HepG2 (cell line): Measurements from ENCODE around the gene FUT1. TPM values are rescaled to one million over a fixed set of nuclear protein-coding genes. Genes with fewer than 3 reads are reported as not detected.

Experiments used
- ARID3A ChIP-seq: IDR thresholded peaks from 2 replicates; pipeline ENCODE4 v1.6.1; 2012; ENCODE audit warnings: low read depth, low read length, improper control_type of control experiment
- ATF2 ChIP-seq: sonication (generic); formaldehyde crosslinking; IDR thresholded peaks from 2 replicates; pipeline ENCODE4 v1.4.0; 2020; ENCODE audit warnings: missing genetic modification reagents
- EZH2 ChIP-seq: conservative IDR thresholded peaks from 2 replicates; pipeline ENCODE4 v1.6.1; 2012; ENCODE audit warnings: mild to moderate bottlenecking, low read depth, low read length, moderate library complexity
- HES4 ChIP-seq: sonication (generic); formaldehyde crosslinking; IDR thresholded peaks from 2 replicates; pipeline ENCODE4 v1.9.0; 2021; ENCODE audit warnings: mild to moderate bottlenecking, missing genetic modification reagents, borderline replicate concordance
- IKZF4 ChIP-seq: sonication (generic); formaldehyde crosslinking; IDR thresholded peaks from 2 replicates; pipeline ENCODE4 v1.5.1; 2020; ENCODE audit warnings: borderline replicate concordance, mild to moderate bottlenecking, low read depth, missing genetic modification reagents; ENCODE audit errors: not compliant biosample characterization
- ISX ChIP-seq: sonication (generic); formaldehyde crosslinking; conservative IDR thresholded peaks from 2 replicates; pipeline ENCODE4 v1.5.0; 2020; ENCODE audit warnings: missing genetic modification reagents
- KLF16 ChIP-seq, 2 experiments: sonication (generic) in 1 of 2; formaldehyde crosslinking in 1 of 2; IDR thresholded peaks; 2 replicates each; pipeline versions ENCODE4 v1.6.1 to v1.8.0; 2016 to 2023; ENCODE audit warnings: missing genetic modification reagents in 2 of 2, missing compliant biosample characterization in 1 of 2
- MXD1 ChIP-seq: sonication (generic); formaldehyde crosslinking; IDR thresholded peaks from 2 replicates; pipeline ENCODE4 v1.4.0; 2020; ENCODE audit warnings: mild to moderate bottlenecking, missing genetic modification reagents
- NR0B2 ChIP-seq: sonication (generic); formaldehyde crosslinking; IDR thresholded peaks from 2 replicates; pipeline ENCODE4 v1.4.0; 2020; ENCODE audit warnings: mild to moderate bottlenecking, missing genetic modification reagents
- NR2C2 ChIP-seq: sonication (generic); formaldehyde crosslinking; IDR thresholded peaks from 2 replicates; pipeline ENCODE4 v1.4.0; 2020; ENCODE audit warnings: missing genetic modification reagents, mild to moderate bottlenecking, moderate library complexity, borderline replicate concordance
- PHB2 ChIP-seq: fragments of 450-650 bp; IDR thresholded peaks from 2 replicates; pipeline ENCODE4 v1.6.1; 2018; ENCODE audit not compliant: partially characterized antibody
- RAD51 ChIP-seq: fragments of 450-650 bp; IDR thresholded peaks from 2 replicates; pipeline ENCODE4 v1.6.1; 2016; ENCODE audit warnings: borderline replicate concordance
- RFX5 ChIP-seq: IDR thresholded peaks from 2 replicates; pipeline ENCODE4 v1.6.1; 2011; ENCODE audit warnings: low read depth, low read length, improper control_type of control experiment
- SIX1 ChIP-seq: sonication (generic); formaldehyde crosslinking; IDR thresholded peaks from 2 replicates; pipeline ENCODE4 v1.4.0; 2020; ENCODE audit warnings: missing genetic modification reagents, borderline replicate concordance
- ZBTB33 ChIP-seq: sonication (generic); formaldehyde crosslinking; IDR thresholded peaks from 2 replicates; pipeline ENCODE4 v1.4.0; 2020; ENCODE audit warnings: missing genetic modification reagents
- ZNF326 ChIP-seq: sonication (generic); formaldehyde crosslinking; IDR thresholded peaks from 2 replicates; pipeline ENCODE4 v1.4.0; 2020; ENCODE audit warnings: missing genetic modification reagents, borderline replicate concordance
- ZNF580 ChIP-seq: IDR thresholded peaks from 2 replicates; pipeline ENCODE4 v1.6.1; 2016; ENCODE audit warnings: low read depth, borderline replicate concordance
- ZNF616 ChIP-seq: sonication (generic); formaldehyde crosslinking; IDR thresholded peaks from 2 replicates; pipeline ENCODE4 v1.5.0; 2020; ENCODE audit warnings: low read depth, mild to moderate bottlenecking, missing genetic modification reagents
- ZNF674 ChIP-seq: sonication (generic); formaldehyde crosslinking; IDR thresholded peaks from 2 replicates; pipeline ENCODE4 v1.5.0; 2020; ENCODE audit warnings: low read depth, mild to moderate bottlenecking, missing genetic modification reagents
- ZNF75D ChIP-seq: sonication (generic); formaldehyde crosslinking; IDR thresholded peaks from 2 replicates; pipeline ENCODE4 v1.8.1; 2023; ENCODE audit warnings: missing genetic modification reagents, mild to moderate bottlenecking, borderline replicate concordance
- ZNF780A ChIP-seq: sonication (generic); formaldehyde crosslinking; IDR thresholded peaks from 2 replicates; pipeline ENCODE4 v1.8.0; 2022; ENCODE audit warnings: mild to moderate bottlenecking, missing genetic modification reagents, moderate library complexity
- polyA plus RNA-seq, 8 experiments: library from polyadenylated mRNA; depleted of rRNA in 3 of 8; stranded (reverse) in 7 of 8; unstranded in 1 of 8; fragments of >200 nt; fragmentation: Illumina TruSeq in 4 of 8; extraction: Trizol in 4 of 8; gene quantifications; 2 replicates each; pipeline versions ENCODE4 v1.2.1 to v1.2.3, GENCODE V29; 2011 to 2016; ENCODE audit warnings: low read depth in 4 of 8, missing spikeins in 1 of 8, mixed read lengths in 1 of 8; ENCODE audit not compliant: insufficient read depth in 1 of 8
- total RNA-seq, 5 experiments: library from RNA; depleted of rRNA; stranded (reverse); fragments of >200 nt; fragmentation: Illumina TruSeq; extraction: Trizol; gene quantifications; 2 replicates each; pipeline ENCODE4 v1.2.3, GENCODE V29; 2016; ENCODE audit warnings: low read depth in 1 of 5

The FUT1 gene
- total and polyA plus RNA-seq, 2 of the 13 experiments (the other 11 are each of a cell fraction or from before 2014, with no cell fraction given) = 0.07 to 1.1 TPM

GRCh38 chr19:48772503-48772953 is 20.1 kb upstream of the FUT1 start (continued):
- no peak for TF ChIP-seq NR0B2 (CRISPR knock-in tag)
- TF ChIP-seq ZNF616 (CRISPR knock-in tag) = no peak
- TF ChIP-seq IKZF4 (CRISPR knock-in tag) = no peak
- TF ChIP-seq RAD51 = peak; percentile 62; the same call in 1 of the 2 replicates
- TF ChIP-seq ZNF674 (CRISPR knock-in tag) = no peak
- TF ChIP-seq NR2C2 = no peak
- TF ChIP-seq KLF16 (CRISPR knock-in tag; IDR thresholded peaks at IDR 0.05) = no peak
- TF ChIP-seq MXD1 (CRISPR knock-in tag) = no peak
- no peak for TF ChIP-seq ZNF780A (CRISPR knock-in tag)
- TF ChIP-seq ZNF326 = no peak
- TF ChIP-seq ATF2 = no peak
- TF ChIP-seq EZH2 = no peak
- TF ChIP-seq HES4 = no peak
- no peak for TF ChIP-seq ZNF75D (CRISPR knock-in tag)
- TF ChIP-seq ZNF580 = no peak
- TF ChIP-seq ARID3A = peak; percentile 72
- TF ChIP-seq SIX1 = peak; percentile 36; the same call in 1 of the 2 replicates
- TF ChIP-seq PHB2 = no peak
- no peak for TF ChIP-seq ISX
- no peak for TF ChIP-seq RFX5
- peak; percentile 15 for TF ChIP-seq ZBTB33 (CRISPR knock-in tag)
